H9 (cell line): ENCODE results near the gene TTC28. TPM values are rescaled to one million over a fixed set of nuclear protein-coding genes. Genes with fewer than 3 reads are reported as not detected.

ENCODE experiments used
- DNase-seq: peaks from one replicate; pipeline ENCODE4 v3.0.0-alpha.2; 2017
- H2AFZ ChIP-seq: one replicate; pipeline ENCODE4 v1.6.1; 2013; ENCODE audit warnings: mild to moderate bottlenecking, low read length, control low read depth, moderate library complexity
- H2AK5ac ChIP-seq: 2 replicates; pipeline ENCODE4 v1.6.1; 2013; ENCODE audit warnings: low read length, control low read depth, mixed read lengths; ENCODE audit not compliant: insufficient read length
- H2BK120ac ChIP-seq: one replicate; pipeline ENCODE4 v1.6.1; 2013; ENCODE audit warnings: low read depth, mild to moderate bottlenecking, low read length, control low read depth, inconsistent platforms; ENCODE audit not compliant: poor library complexity, severe bottlenecking
- H2BK12ac ChIP-seq: 2 replicates; pipeline ENCODE4 v1.6.1; 2013; ENCODE audit warnings: low read length, control low read depth, mixed read lengths, low read depth; ENCODE audit not compliant: insufficient read length
- H2BK15ac ChIP-seq: 2 replicates; pipeline ENCODE4 v1.6.1; 2013; ENCODE audit warnings: low read depth, low read length, control low read depth
- H2BK20ac ChIP-seq: one replicate; pipeline ENCODE4 v1.6.1; 2013; ENCODE audit warnings: low read depth, mild to moderate bottlenecking, low read length, control low read depth, inconsistent platforms; ENCODE audit not compliant: poor library complexity, severe bottlenecking
- H2BK5ac ChIP-seq: 2 replicates; pipeline ENCODE4 v1.6.1; 2013; ENCODE audit warnings: low read length, control low read depth, mixed read lengths; ENCODE audit not compliant: insufficient read length
- H3K14ac ChIP-seq: 2 replicates; pipeline ENCODE4 v1.6.1; 2013; ENCODE audit warnings: low read length, control low read depth; ENCODE audit not compliant: insufficient read depth
- H3K18ac ChIP-seq: 2 replicates; pipeline ENCODE4 v1.6.1; 2013; ENCODE audit warnings: low read depth, mild to moderate bottlenecking, mixed read lengths, low read length, control low read depth; ENCODE audit not compliant: insufficient read length
- H3K23ac ChIP-seq: 2 replicates; pipeline ENCODE4 v1.6.1; 2013; ENCODE audit warnings: low read length, control low read depth, mixed read lengths, low read depth; ENCODE audit not compliant: insufficient read length
- H3K23me2 ChIP-seq: 2 replicates; pipeline ENCODE4 v1.6.1; 2013; ENCODE audit warnings: low read depth, mild to moderate bottlenecking, mixed read lengths, low read length, control low read depth; ENCODE audit not compliant: insufficient read length, poor library complexity, severe bottlenecking
- H3K27ac ChIP-seq: 2 replicates; pipeline ENCODE4 v1.5.1; 2013; ENCODE audit warnings: low read length, control low read depth, mixed read lengths, low read depth; ENCODE audit not compliant: insufficient read length
- H3K27me3 ChIP-seq: 2 replicates; pipeline ENCODE4 v1.6.1; 2013; ENCODE audit warnings: low read length, control low read depth, inconsistent platforms; ENCODE audit not compliant: insufficient read depth
- H3K4ac ChIP-seq: 2 replicates; pipeline ENCODE4 v1.6.1; 2013; ENCODE audit warnings: low read depth, mild to moderate bottlenecking, control low read depth, inconsistent platforms, low read length, moderate library complexity
- H3K4me1 ChIP-seq: 2 replicates; pipeline ENCODE4 v1.6.1; 2013; ENCODE audit warnings: low read length, control low read depth, inconsistent platforms; ENCODE audit not compliant: insufficient read depth
- H3K4me2 ChIP-seq: 2 replicates; pipeline ENCODE4 v1.6.1; 2013; ENCODE audit warnings: low read length, control low read depth, mixed read lengths; ENCODE audit not compliant: insufficient read length, insufficient read depth
- H3K56ac ChIP-seq: 2 replicates; pipeline ENCODE4 v1.6.1; 2013; ENCODE audit warnings: low read depth, mild to moderate bottlenecking, mixed read lengths, low read length, control low read depth; ENCODE audit not compliant: insufficient read length
- H3K79me1 ChIP-seq: 2 replicates; pipeline ENCODE4 v1.6.1; 2013; ENCODE audit warnings: low read depth, mild to moderate bottlenecking, moderate library complexity, low read length, control low read depth, inconsistent platforms; ENCODE audit not compliant: insufficient read depth, poor library complexity, severe bottlenecking
- H3K79me2 ChIP-seq: 2 replicates; pipeline ENCODE4 v1.6.1; 2013; ENCODE audit warnings: low read length, control low read depth, inconsistent platforms; ENCODE audit not compliant: insufficient read depth
- H3K9ac ChIP-seq: 2 replicates; pipeline ENCODE4 v1.6.1; 2013; ENCODE audit warnings: low read length, control low read depth, mixed read lengths; ENCODE audit not compliant: insufficient read length; ENCODE audit errors: extremely low read depth
- H3K9me3 ChIP-seq: one replicate; pipeline ENCODE4 v1.6.1; 2013; ENCODE audit warnings: low read depth, low read length, inconsistent platforms; ENCODE audit not compliant: control insufficient read depth
- H3T11ph ChIP-seq: one replicate; pipeline ENCODE4 v1.6.1; 2013; ENCODE audit warnings: mild to moderate bottlenecking, low read length, control low read depth, inconsistent platforms
- H4K20me1 ChIP-seq: one replicate; pipeline ENCODE4 v1.6.1; 2013; ENCODE audit not compliant: control insufficient read depth, insufficient read length, insufficient read depth
- H4K5ac ChIP-seq: 2 replicates; pipeline ENCODE4 v1.6.1; 2013; ENCODE audit warnings: low read depth, mild to moderate bottlenecking, mixed read lengths, low read length, control low read depth; ENCODE audit not compliant: insufficient read length
- H4K8ac ChIP-seq: replicated peaks from 2 replicates; pipeline ENCODE4 v1.6.1; 2013; ENCODE audit warnings: low read length, control low read depth, mixed read lengths, low read depth; ENCODE audit not compliant: insufficient read length
- H4K91ac ChIP-seq: 2 replicates; pipeline ENCODE4 v1.6.1; 2013; ENCODE audit warnings: low read depth, mild to moderate bottlenecking, moderate library complexity, mixed read lengths, low read length, control low read depth; ENCODE audit not compliant: insufficient read length
- H3K27ac Mint-ChIP-seq, 3 experiments: 2 replicates in 2 of 3; 3 replicates in 1 of 3; pipeline ENCODE4 v1.8.0; 2020 to 2021; ENCODE audit warnings: mixed read lengths in 3 of 3, mild to moderate bottlenecking in 1 of 3, moderate library complexity in 1 of 3
- H3K27me3 Mint-ChIP-seq: 2 replicates; pipeline ENCODE4 v1.8.0; 2021; ENCODE audit warnings: low read depth, mild to moderate bottlenecking, moderate library complexity, mixed read lengths
- H3K36me3 Mint-ChIP-seq, 3 experiments: 2 replicates in 2 of 3; 3 replicates in 1 of 3; pipeline ENCODE4 v1.8.0; 2020 to 2021; ENCODE audit warnings: low read depth in 3 of 3, mixed read lengths in 3 of 3; ENCODE audit not compliant: insufficient read depth in 1 of 3
- H3K4me1 Mint-ChIP-seq, 2 experiments: 2 replicates each; pipeline ENCODE4 v1.8.0; 2020; ENCODE audit warnings: mixed read lengths in 2 of 2
- H3K4me3 Mint-ChIP-seq, 2 experiments: 2 replicates in 1 of 2; 3 replicates in 1 of 2; pipeline ENCODE4 v1.8.0; 2020 to 2021; ENCODE audit warnings: mild to moderate bottlenecking in 2 of 2, mixed read lengths in 2 of 2, moderate library complexity in 1 of 2
- H3K9me3 Mint-ChIP-seq, 2 experiments: 2 replicates in 1 of 2; 3 replicates in 1 of 2; pipeline ENCODE4 v1.8.0; 2020; ENCODE audit warnings: mild to moderate bottlenecking in 2 of 2, mixed read lengths in 2 of 2, moderate library complexity in 1 of 2
- CTCF ChIP-seq: fragments of 200-600 bp; sonication (generic); conservative IDR thresholded peaks from 3 replicates; pipeline ENCODE4 v1.8.0; 2021; ENCODE audit warnings: antibody characterized with exemption, mild to moderate bottlenecking
- whole genome bisulfite sequencing: extraction: QIAGEN DNeasy Blood & Tissue Kit; methylation state at CpG from one replicate; pipeline ENCODE4 v1.1.7; 2013; ENCODE audit warnings: missing lambda C conversion rate, low lambda C conversion rate, mixed read lengths; ENCODE audit not compliant: insufficient read length; ENCODE audit errors: extremely low coverage; 5-methylcytosine and 5-hydroxymethylcytosine counted together
- total RNA-seq: library from RNA; stranded (reverse); gene quantifications from 2 replicates; pipeline ENCODE4 v1.2.1, GENCODE V29; 2021

The TTC28 gene
- total RNA-seq, 1 experiment from 2014 or later: 13.6 TPM

GRCh38 chr22:28128827-28129226, 550.8 kb downstream of the TTC28 start:
- no peak overlapping the region for H2BK120ac ChIP-seq
- peak overlapping the region; percentile 66 for H2BK20ac ChIP-seq
- no peak for DNase-seq
- H3K9me3 ChIP-seq: no peaks in the 10 kb centered on the region
- H2BK12ac ChIP-seq: peak overlapping the region; percentile 45
- H4K91ac ChIP-seq: no peak overlapping the region
- peaks cover 9% of the 10 kb centered on the region; the same call in 1 of the 2 replicates for H3K4me1 ChIP-seq
- no peak overlapping the region for H2AFZ ChIP-seq
- H2BK15ac ChIP-seq: no peak overlapping the region
- H3K79me1 ChIP-seq: no peaks in the 10 kb centered on the region
- no peak overlapping the region for H3K4me2 ChIP-seq
- H3K79me2 ChIP-seq: no peaks in the 10 kb centered on the region
- no peaks in the 10 kb centered on the region for H3K23me2 ChIP-seq
- H3K56ac ChIP-seq: no peak overlapping the region
- no peak overlapping the region for H3K9ac ChIP-seq
- H2AK5ac ChIP-seq: no peak overlapping the region
- no peak overlapping the region for H2BK5ac ChIP-seq
- peaks cover 7 to 8% of the 10 kb centered on the region in 2 experiments; a peak in 4 of 5 replicates for H3K9me3 Mint-ChIP-seq
- no peak overlapping the region for H4K8ac ChIP-seq
- no peaks in the 10 kb centered on the region for H4K20me1 ChIP-seq
- H3K14ac ChIP-seq: no peak overlapping the region; the same call in 1 of the 2 replicates
- H3K4me1 Mint-ChIP-seq: peaks cover 30 to 38% of the 10 kb centered on the region in 2 experiments
- no peaks in the 10 kb centered on the region; the same call in 1 of the 2 replicates for H3K27me3 Mint-ChIP-seq
- no CpG with 5 or more reads among the region's 4 CpGs for WGBS
- H3K36me3 Mint-ChIP-seq: peaks cover 7 to 10% (median 7%) of the 10 kb centered on the region in 3 experiments; a peak in 6 of 7 replicates
- H4K5ac ChIP-seq: peak overlapping the region; percentile 42
- H3K18ac ChIP-seq: peak overlapping the region; percentile 66
- H3K4me3 Mint-ChIP-seq: no peak overlapping the region
- no peak for TF ChIP-seq CTCF
- no peak overlapping the region for H3T11ph ChIP-seq
- no peak overlapping the region; the same call in 1 of the 2 replicates for H3K4ac ChIP-seq
- H3K27ac ChIP-seq: peak overlapping the region; percentile 13
- peak overlapping the region in 2 of 3 experiments; percentile 43 to 86; a peak in 2 of 7 replicates for H3K27ac Mint-ChIP-seq
- H3K27me3 ChIP-seq: no peaks in the 10 kb centered on the region
- no peak overlapping the region for H3K23ac ChIP-seq
